Left ventricle myocardium superior (tissue), 1 donor: ENCODE results near the gene HYCC1. TPM values are rescaled to one million over a fixed set of nuclear protein-coding genes. Genes with fewer than 3 reads are reported as not detected.
"Not testable (repeated sequence)": the region's sequence is repeated elsewhere in the genome, so short reads cannot be mapped to it uniquely, and the experiment has no call there.

Source experiments
- ATAC-seq: fragments of 200-7000 bp; cut with Tn5 transposase; one replicate; pipeline ENCODE4 v1.9.1; 2020; ENCODE audit warnings: mild to moderate bottlenecking, moderate library complexity
- DNase-seq: peaks from one replicate; pipeline ENCODE4 v3.0.0-alpha.2; 2020
- intact Hi-C: fragments of 100-400 bp; cut with micrococcal nuclease; formaldehyde crosslinking; loops from one replicate; pipeline ENCODE4 v1.11.0; 2022
- total RNA-seq: library from RNA; stranded (reverse); fragmentation: NEBNext Ultra II Directional; extraction: Animal tissue kit (Norgen Biotek cat#: 25700); gene quantifications from one replicate; pipeline ENCODE4 v1.2.1, GENCODE V29; 2021
- donor health status: DM: no; HTN: yes; CAD: no; lungs with severe emphysema.

The HYCC1 gene
- total RNA-seq, 1 donor from 2014 or later = 39.6 TPM

- no peak for DNase-seq
- intact Hi-C loops = no loop called here
- no peak for ATAC-seq
These were observed 20.8 kb downstream of the HYCC1 start for GRCh38 chr7:22992874-22993840.

- intact Hi-C loops = no loop called here
- DNase-seq (no peak), ATAC-seq (no peak)
These were observed 23.4 kb downstream of the HYCC1 start for GRCh38 chr7:22990588-22990949.

DNA sequence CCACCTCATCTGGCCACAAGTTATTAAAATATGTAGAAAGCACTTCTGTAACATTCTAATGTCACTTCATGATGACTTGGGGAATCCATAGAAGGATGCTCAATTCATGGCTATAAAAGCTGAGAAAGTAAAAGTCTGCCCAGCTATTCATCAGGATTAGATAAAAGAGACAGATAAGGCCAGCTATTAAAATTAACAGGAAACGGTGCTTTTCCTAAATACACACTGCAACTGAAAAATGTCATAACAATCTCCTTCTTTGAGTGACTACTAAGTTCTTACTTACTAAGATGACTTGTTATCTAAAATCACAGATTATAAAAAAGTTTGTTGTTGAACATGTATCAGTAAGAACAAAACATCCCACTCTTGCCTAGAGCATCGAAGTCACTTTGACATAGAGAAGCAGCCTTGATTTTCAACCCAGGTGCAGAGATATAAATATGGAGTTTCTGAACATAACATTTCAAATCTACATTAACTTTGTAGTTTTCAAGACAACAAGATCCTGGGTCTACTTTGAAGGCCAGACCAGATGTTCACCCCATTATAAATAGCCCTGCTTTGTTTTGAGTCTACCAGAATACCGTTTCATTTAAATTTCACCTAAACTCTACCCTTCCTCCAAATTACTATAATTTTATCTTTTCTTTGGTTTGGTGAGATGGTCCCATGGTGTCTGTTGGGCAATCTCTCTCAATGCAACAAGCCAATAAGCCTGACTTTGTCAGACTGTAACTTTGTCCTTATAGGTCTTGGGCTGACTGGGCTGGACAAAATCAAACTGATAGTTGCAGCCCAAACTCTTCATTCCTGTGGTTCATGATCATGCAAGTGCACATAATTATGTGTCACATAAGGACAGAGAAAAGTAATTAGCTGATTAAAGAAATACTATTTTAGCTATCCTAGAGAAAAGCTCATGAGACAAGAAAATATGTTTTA lies 24.0 kb downstream of the HYCC1 start:
- intact Hi-C loops = no loop called here
- DNase-seq = no peak
- ATAC-seq = no peak

DNA sequence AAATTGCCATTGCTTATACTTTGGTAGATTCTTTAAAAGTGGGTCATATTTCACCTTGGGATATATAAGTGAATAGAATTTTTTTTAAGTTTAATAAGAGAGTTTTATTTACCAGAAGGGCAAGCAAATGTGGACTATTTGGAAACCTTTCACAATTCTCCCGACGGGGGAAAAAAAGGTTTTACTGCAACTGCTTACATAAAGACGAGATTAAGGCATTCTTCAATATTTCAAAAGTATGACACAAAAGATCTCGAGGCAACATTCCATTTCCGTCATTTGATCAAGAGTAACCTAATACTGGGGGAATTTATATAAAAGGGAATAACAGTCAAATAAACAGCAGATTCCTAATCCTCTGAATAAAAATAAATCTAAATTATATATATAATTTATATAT lies 28.5 kb downstream of the HYCC1 start:
- no peak for DNase-seq

GRCh38 chr7:22983257-22983855 lies 30.6 kb downstream of the HYCC1 start:
- intact Hi-C loops = no loop called here
- ATAC-seq (no peak), DNase-seq (no peak)

More for the DNA sequence above, 28.5 kb downstream of the HYCC1 start:
- no peak for ATAC-seq
- intact Hi-C loops = no loop called here

- intact Hi-C loops = no loop called here
These were observed 33.5 kb downstream of the HYCC1 start for GRCh38 chr7:22980422-22980821.

GRCh38 chr7:22979861-22980260 lies 34.1 kb downstream of the HYCC1 start:
- ATAC-seq (no peak), DNase-seq (no peak)
- intact Hi-C loops = no loop called here

More at GRCh38 chr7:22980422-22980821, 33.5 kb downstream of the HYCC1 start:
- DNase-seq = no peak
- no peak for ATAC-seq

GRCh38 chr7:22979251-22979650 lies 34.7 kb downstream of the HYCC1 start:
- intact Hi-C loops = no loop called here
- no peak for DNase-seq
- no peak for ATAC-seq

DNA sequence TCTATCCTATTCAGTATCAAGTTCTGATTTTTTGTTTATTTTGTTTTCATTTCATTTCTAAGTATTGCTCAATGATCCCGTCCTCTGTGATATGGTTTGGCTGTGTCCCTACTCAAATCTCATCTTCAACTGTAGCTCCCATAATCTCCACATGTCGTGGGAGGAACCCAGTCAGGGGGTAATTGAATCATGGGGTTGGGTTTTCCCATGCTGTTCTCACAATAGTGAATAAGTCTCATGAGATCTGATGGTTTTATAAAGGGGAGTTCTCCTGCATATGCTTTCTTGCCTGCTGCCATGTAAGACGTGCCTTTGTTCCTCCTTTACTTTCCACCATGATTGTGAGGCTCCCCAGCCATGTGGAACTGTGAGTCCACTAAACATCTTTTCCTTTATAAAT lies 39.3 kb downstream of the HYCC1 start:
- DNase-seq, ATAC-seq, intact Hi-C loops: not testable (repeated sequence)

GRCh38 chr7:22972207-22972606 lies 41.7 kb downstream of the HYCC1 start:
- no peak for DNase-seq
- intact Hi-C loops = no loop called here

GRCh38 chr7:22969010-22969431 lies 44.9 kb downstream of the HYCC1 start:
- peak; percentile 38 for ATAC-seq
- intact Hi-C loops = no loop called here

More at GRCh38 chr7:22972207-22972606, 41.7 kb downstream of the HYCC1 start:
- ATAC-seq = no peak

More at GRCh38 chr7:22969010-22969431, 44.9 kb downstream of the HYCC1 start:
- DNase-seq = no peak

Other genes starting within 250 kb of the HYCC1 start
- gene TOMM7, start 191.3 kb downstream of the HYCC1 start, total RNA-seq = 563 TPM
- 195 TPM for gene KLHL7, start 91.7 kb upstream of the HYCC1 start, total RNA-seq
- gene NUP42, start 167.9 kb upstream of the HYCC1 start, total RNA-seq = 26.6 TPM
- 339 TPM for gene GPNMB, start 232.6 kb upstream of the HYCC1 start, total RNA-seq